ENCODE measurements around the gene HSPA14. TPM values are rescaled to one million over a fixed set of nuclear protein-coding genes. Genes with fewer than 3 reads are reported as not detected.
"Not testable (repeated sequence)": the region's sequence is repeated elsewhere in the genome, so short reads cannot be mapped to it uniquely, and the experiment has no call there.

Gene HSPA14
- total RNA-seq, 1 experiment from 2014 or later, result 19.1 TPM

DNA sequence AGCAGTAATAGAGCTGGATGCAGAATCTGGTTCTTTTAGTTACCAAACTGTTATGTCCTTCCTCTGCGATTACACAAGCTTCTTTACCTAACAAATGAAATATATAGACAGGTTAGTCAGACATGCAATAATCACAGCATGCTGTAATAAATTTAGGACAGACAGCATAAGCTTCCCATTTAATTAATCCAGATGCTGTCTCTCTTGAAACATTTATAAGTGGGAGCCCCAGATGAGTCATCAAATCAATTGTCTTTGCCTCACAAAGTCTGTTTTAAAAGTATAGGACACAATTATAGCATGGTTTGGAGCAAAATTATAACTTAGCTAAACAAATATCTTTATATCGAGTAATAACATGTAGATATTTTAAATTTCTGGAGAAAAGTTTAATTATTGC lies 1.9 kb upstream of the HSPA14 start:
- no peak for DNase-seq (ENCODE audit: extremely low read depth, low read depth)

DNA sequence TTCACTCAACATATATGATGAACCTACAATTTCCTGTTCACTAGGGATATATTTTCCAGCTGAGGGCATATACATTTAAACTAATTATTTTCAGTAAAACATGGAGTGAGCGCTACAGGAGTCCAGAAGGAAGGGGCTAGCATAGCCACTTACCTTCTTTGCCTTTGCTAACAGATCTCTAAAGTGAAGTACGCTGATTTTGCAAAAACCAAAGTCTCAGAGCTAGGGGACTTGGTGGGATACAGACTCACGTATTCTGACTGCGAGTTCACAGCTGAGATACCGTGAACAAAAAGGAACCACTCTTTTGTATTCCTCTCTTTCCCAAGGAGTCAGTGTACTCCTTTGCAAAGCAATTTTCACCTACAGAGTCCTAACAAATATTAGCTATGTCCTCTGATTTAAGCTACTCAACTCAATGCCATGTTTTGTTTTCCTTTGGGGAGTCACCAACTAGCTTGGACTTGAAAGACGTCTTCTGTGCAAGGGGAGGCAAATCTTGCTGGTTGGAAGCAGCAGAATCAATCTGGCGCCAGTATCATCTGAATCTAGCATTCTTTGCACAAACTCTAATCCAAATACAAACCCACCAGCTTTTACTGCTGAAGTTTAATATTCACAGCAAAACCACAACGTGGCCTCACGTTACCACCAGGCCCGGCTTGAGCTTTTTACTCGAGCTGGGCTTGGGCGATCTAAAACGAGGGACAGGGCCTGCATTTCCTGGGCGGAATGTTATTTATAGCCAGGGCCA lies 926 bp upstream of the HSPA14 start:
- DNase-seq (ENCODE audit: extremely low read depth, low read depth), result no peak

DNA sequence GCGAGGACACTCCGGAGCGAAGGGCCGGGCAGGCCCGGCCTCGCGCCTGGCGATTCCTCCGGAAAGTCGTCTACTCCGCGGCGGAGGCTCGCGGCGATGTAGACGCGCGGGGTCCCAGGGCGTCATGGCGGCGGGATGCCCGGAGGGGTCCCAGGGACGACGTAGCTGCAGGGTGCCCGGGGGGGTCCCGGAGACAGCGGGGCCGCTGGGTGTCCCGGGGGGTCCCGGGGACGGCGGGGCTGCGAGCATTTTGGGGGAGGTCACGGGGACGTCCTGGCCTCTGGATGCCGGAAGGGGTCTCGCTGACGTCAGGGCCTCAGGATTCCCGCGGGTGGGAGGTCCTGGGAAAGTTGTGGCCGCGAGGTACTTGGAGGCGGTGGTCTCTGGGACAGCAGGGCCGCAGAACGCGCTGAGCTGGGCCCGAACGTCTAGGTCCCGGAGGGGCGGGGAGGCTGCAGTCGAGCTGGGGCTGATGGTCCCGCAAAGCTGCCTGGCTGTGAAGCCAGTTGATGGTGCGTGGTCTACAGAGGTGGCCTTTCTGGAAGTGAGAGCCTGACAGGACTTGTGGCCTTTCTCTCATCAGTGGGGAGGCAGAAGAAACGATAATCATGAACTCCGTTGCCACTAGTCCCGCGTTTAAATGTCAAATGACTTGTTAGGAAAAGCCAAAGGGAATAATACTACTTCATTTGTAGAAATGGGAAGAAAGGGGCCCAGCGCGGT lies 637 bp downstream of the HSPA14 start:
- DNase-seq (ENCODE audit: extremely low read depth, low read depth), result no peak

DNA sequence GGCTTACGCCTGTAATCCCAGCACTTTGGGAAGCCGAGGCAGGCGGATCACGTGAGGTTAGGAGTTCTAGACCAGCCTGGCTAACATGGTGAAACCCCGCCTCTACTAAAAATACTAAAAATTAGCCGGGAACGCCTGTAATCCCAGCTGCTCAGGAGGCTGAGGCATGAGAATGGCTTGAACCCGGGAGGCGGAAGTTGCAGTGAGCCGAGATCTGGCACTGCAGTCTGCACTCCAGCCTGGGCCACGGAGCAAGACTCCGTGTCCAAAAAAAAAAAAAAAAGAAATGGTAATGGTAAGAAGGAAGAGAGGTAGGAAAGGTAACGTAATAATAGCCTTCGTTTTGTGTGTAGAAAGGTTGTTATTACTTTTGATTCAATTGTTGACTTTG lies 1.2 kb downstream of the HSPA14 start:
- DNase-seq (ENCODE audit: extremely low read depth, low read depth), result no peak

DNA sequence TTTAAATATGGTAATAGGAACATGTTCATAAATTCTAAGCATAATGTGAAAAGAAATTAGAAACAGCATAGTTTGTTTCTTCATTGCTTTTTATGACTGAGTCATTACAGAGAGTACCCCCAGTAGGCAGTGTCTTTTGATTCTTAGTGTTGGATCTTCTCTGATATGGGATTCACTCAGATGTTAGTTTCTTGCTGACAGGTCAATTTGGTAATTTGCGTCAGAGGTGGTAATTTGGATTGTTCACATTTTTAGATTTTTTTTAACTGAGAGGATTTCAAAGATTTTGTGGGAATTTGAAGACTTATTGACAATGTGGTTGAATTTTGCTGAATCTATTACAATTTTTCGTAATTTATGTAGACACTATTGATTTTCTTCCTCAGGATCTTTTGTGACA lies 2.1 kb downstream of the HSPA14 start:
- no peak for DNase-seq (ENCODE audit: extremely low read depth, low read depth)

DNA sequence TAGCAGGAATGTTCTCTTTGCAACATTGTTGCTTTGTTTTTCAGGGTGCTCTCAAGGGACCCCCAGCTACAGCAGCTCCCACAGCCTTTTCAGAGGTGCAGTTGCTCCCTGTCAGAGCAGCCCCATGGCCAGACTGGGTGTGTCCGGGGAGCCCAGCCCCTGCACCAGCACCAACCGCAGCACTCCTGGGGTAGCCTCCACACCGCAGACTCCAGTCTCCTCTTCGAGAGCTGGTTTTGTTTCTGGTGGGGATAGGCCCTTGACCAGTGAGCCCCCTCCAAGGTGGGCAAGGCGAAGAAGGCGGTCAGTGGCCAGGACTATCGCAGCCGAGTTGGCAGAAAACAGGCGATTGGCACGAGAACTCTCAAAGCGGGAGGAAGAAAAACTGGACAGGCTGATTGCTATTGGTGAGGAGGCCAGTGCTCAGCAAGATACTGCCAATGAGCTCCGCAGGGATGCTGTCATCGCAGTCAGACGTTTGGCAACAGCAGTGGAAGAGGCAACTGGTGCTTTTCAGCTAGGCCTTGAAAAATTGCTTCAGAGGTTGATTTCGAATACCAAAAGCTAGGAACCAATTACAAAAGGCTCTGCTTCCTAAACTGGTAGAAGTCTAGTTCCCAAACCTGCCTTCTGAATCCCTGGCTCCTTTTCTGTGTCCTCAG lies 5.4 kb downstream of the HSPA14 start:
- no peak for DNase-seq (ENCODE audit: extremely low read depth, low read depth)

DNA sequence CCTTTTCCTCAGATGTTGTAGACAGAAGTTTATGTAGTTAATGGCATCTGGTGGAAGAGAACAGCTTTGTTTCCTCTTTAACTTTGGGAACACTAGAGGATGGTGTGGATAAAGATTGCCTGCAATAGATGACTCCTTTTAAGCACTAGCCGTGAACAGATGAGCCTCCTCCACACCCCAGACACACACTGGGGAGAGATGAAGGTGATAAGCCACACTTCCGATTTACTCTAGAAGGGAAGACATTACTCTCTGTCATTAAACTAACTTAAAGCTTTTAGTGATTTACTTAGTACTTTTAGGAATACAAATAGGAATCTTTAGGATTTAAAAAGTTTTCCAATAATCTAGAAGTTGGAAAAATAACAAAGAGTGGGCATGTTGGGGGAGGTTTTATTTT lies 6.8 kb downstream of the HSPA14 start:
- DNase-seq (ENCODE audit: extremely low read depth, low read depth), result no peak

DNA sequence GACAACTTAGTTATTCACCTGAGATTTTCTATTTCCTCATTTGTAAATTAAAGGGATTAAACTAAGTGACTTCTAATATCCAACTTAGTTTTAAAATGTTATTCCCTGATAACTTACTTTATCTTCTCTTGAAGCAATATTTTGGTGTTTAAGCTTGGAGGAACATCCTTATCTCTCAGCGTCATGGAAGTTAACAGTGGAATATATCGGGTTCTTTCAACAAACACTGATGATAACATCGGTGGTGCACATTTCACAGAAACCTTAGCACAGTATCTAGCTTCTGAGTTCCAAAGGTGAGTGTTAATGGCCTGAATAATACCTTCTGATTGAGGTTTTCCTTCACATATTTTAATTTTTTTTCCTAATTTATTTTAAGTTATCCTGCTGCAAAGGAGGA lies 14.1 kb downstream of the HSPA14 start:
- DNase-seq (ENCODE audit: extremely low read depth, low read depth), result no peak

DNA sequence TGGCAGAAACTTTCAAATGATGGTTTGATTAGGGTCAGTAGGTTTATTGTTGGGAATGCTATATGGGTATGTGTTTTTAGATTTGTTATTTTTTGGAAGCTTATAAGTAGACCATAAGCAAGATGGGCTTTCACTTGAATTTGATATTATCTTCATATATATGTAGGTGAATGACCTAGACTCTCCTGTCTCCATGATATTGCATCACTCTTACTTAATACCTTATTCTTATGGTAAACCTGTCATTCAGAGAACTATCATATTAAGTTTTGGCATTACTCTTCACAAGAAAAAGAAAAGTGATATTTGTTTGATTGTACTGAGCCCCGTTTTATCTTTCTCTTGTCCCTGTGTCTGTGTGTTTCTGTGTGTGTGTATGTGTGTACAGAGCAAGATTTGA lies 17.3 kb downstream of the HSPA14 start:
- no peak for DNase-seq (ENCODE audit: extremely low read depth, low read depth)

DNA sequence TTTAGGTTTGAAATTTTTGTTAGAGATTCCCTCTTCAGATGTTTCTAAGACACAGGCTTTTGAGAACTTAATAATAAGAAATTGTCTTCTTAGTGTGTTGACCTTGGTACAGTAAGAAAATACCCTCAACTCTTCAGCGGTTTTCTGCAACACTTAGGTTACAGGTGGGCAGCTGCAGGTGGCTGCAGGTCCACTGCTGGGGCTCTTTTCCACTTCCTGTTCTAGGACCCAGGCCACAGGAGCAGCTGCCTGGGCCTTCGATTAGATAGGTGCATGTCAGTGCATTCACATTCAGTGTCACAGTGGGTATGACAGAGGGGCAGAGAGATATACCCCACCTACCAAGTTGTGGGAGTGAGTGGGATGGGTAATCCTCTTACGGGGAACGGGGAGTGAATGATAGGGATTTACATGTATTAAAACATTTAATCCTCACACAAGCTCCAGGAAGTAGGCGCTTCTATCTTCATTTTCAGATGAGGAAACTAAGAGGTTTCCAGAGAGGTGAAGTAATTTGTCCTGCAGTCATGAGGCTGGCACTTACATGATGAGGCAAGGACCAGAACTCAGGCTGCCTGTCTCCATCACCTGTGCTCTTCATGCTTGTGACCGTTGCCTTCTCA lies 20.3 kb downstream of the HSPA14 start:
- no peak for DNase-seq (ENCODE audit: extremely low read depth, low read depth)

DNA sequence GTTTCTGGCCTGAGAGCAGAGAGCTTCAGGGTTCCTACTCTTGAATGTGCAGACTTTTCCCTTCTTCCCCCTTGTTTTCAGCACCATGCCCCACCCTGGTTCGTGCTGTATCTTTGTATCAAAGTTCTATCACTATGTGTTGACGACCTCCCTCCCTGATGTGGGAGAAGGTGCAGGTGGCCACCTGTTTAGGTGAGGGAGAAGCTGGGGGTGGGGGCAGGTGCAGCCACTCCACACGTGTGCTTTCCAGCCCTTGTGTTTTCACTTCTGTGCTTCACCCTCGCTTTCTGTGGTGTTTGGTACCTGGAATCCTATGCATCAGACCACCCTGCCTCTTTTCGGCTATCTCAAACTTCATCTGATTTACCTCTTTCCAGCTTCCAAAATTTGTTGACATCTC lies 20.9 kb downstream of the HSPA14 start:
- DNase-seq (ENCODE audit: extremely low read depth, low read depth), result no peak

DNA sequence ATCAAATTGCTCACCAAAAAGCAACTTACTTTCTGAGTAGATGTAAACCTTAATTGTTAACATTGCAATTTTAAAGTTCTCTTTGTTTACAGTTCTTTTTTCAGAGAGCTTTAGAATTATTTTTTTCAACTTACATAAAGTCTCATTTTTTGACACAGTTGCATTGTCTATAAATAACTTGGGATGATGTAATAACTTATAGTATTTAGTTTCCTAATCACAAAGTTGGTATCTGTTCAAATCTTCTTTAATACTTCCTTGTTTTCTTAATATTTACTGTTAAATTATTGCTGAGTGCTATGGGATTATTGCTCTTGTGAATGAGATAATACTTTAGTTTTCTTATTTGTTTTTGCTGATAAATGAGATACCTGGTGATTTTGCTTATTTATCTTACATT lies 21.7 kb downstream of the HSPA14 start:
- DNase-seq (ENCODE audit: extremely low read depth, low read depth), result no peak

DNA sequence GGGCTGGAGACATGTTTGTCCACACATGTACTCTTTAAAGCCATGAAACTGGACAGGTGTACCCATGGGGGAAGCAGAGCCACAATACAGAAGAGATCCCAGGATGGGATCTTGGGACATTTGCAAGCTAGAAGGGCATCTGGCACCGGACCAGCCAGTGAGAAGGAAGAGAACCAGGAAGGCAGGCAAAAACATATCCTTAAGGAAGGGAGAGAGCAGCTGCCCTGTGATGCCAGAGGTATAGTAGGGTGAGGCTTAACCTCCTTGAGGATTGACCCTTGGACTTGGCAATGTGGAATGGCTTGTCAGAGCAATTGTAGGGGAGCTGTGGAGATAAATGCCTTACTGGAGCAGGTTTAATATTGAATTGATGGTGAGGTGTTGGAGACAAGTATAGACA lies 22.7 kb downstream of the HSPA14 start:
- DNase-seq (ENCODE audit: extremely low read depth, low read depth), result no peak

DNA sequence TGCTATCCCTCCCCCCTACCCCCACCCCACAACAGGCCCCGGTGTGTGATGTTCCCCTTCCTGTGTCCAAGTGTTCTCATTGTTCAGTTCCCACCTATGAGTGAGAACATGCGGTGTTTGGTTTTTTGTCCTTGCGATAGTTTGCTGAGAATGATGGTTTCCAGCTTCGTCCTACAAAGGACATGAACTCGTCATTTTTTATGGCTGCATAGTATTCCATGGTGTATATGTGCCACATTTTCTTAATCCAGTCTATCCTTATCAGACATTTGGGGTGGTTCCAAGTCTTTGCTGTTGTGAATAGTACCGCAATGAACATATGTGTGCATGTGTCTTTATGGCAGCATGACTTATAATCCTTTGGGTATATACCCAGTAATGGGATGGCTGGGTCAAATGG lies 26.4 kb downstream of the HSPA14 start:
- not testable (repeated sequence) for DNase-seq (ENCODE audit: extremely low read depth, low read depth)

DNA sequence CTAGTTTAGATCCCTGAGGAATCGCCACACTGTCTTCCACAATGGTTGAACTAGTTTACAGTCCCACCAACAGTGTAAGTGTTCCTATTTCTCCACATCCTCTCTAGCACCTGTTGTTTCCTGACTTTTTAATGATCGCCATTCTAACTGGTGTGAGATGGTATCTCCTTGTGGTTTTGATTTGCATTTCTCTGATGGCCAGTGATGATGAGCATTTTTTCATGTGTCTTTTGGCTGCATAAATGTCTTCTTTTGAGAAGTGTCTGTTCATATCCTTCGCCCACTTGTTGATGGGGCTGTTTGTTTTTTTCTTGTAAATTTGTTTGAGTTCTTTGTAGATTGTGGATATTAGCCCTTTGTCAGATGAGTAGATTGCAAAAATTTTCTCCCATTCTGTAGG lies 26.8 kb downstream of the HSPA14 start:
- DNase-seq (ENCODE audit: extremely low read depth, low read depth), result not testable (repeated sequence)

DNA sequence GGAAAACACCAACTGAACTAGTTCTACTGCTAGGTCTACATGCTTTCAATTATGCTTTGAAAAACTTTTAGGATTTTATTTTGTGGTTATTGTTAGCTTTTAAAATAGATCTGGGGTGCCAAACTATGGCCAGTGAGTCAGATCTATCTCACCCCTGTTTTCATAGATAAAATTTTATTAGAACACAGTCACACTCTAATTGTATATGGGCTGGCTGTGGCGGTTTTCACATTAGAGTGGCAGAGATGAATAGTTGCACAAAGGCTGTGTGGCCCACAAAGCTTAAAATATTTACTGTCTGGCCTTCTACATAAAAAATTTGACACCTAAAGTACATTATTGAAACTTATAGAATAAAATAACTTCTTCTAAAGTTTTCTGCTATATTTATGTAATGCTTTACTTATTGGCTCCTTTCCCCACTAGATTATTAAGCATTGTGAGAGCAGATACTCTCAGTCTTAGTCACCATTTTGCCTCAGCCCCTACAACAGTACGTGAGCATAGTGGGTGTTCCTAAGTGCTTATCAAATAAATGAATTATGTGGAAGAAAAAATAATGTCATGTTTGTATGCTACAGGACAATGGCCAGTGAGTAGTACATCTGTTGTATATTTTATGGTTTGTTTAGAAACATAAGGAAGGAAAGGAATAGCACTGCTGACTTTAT lies 35.1 kb downstream of the HSPA14 start:
- no peak for DNase-seq (ENCODE audit: extremely low read depth, low read depth)

DNA sequence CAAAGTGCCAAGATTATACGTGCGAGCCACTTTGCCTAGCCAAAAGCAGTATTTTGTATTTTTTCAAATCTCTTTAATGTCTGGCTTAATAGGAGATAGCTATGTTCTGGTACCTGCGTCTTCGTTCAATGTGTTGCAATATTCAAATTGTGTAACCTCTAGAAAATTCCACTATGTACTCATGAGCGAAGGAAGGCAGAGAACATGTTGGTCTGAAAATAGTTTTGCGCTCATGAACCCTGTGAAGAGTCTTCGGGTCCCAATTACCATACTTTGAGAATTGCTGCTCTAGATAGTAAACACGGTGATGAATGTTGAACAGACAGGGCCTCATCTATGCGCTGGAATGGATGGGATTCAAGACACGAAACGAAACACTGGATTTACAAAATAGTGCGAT lies 37.8 kb downstream of the HSPA14 start:
- DNase-seq (ENCODE audit: extremely low read depth, low read depth), result no peak

DNA sequence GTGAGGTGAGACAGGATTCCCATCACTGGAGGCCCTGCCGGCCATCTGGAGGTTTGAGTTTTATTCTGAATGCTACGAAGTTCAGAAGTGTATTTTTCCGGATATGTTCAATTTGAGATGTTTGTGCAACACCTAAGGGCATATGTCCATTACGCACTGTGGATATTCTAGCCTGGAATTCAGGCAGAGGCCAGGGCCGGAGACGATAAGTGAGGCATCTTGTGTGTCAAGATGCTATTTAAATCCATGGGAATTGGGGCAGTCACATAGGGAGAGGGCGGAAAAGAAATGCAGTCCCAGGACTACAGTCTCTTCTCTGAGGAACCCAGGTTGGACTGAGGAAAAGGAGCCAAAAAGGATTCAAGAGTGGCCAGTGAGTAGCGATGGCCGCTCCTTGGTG lies 38.7 kb downstream of the HSPA14 start:
- no peak for DNase-seq (ENCODE audit: extremely low read depth, low read depth)

DNA sequence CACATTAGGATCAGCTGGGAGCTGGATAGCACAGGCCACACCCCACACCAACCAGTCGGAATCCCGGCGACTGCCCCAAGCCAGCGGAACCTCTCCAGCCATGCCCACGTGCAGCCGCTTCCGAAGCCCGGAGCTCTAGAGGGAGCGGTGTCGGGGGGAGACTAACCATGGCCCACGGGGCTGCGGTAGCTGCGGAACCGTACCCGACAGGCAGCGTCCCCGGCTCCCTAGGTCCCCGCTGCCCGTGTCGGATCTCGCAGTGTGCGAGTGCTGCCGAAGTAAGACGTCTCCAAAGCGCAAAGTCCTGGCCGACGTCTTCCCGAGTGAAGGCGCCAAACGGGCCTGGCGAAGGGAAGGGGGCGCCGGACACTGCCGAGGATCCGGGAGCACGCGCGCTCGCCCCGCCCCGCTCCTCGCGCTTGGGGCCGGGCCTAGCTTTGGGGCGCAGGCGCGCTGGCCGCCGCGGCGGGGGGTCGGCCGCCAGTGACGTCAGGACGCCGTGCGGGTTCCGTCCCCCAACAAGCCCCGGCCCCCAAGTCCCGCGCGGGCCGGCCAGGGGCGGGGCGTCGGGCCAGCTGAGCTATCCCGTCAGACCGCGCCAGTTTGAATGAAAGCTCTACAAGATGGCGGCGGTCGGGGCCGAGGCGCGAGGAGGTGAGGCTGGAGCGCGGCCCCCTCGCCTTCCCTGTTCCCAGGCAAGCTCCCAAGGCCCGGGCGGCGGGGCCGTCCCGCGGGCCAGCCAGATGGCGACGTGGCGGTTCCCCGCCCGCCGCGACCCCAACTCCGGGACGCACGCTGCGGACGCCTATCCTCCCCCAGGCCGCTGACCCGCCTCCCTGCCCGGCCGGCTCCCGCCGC lies 40.4 kb downstream of the HSPA14 start, which contains the start of gene SUV39H2:
Gene SUV39H2 (plus strand): TSS at position 601 of the 858 bp plus-strand sequence. CDS start 23 bp downstream, at position 624.
- DNase-seq (ENCODE audit: extremely low read depth, low read depth), result peak; percentile 86

Data from NCI-H460 (cell line).